GM19035 (cell line): ENCODE measurements around the gene CYFIP1.

Experiments
- ATAC-seq: cut with Tn5 transposase; IDR thresholded peaks from one replicate; pipeline ENCODE4 v1.9.1; 2021; ENCODE audit not compliant: unreplicated experiment

Gene CYFIP1

GRCh38 chr15:22950256-22950990 lies 29.7 kb downstream of the CYFIP1 start:
- ATAC-seq, result no peak

- peak; percentile 92 for ATAC-seq
Measured at GRCh38 chr15:22949074-22949547, 31.1 kb downstream of the CYFIP1 start.

- no peak for ATAC-seq
Measured at GRCh38 chr15:22948056-22948455, 32.1 kb downstream of the CYFIP1 start.

GRCh38 chr15:22947101-22948000 lies 32.8 kb downstream of the CYFIP1 start:
- no peak for ATAC-seq

- no peak for ATAC-seq
Measured at GRCh38 chr15:22945071-22945470, 35.1 kb downstream of the CYFIP1 start.

GRCh38 chr15:22944651-22945050 lies 35.5 kb downstream of the CYFIP1 start:
- no peak for ATAC-seq

- no peak for ATAC-seq
Measured at GRCh38 chr15:22942877-22943276, 37.3 kb downstream of the CYFIP1 start.

GRCh38 chr15:22942306-22942855 lies 37.8 kb downstream of the CYFIP1 start:
- no peak for ATAC-seq

- no peak for ATAC-seq
Measured at GRCh38 chr15:22941179-22941578, 39.0 kb downstream of the CYFIP1 start.

GRCh38 chr15:22939652-22940061 lies 40.5 kb downstream of the CYFIP1 start:
- ATAC-seq, result no peak

- ATAC-seq, result no peak
Measured at GRCh38 chr15:22939051-22939450, 41.1 kb downstream of the CYFIP1 start.

- ATAC-seq, result peak; percentile 86
Measured at GRCh38 chr15:22936577-22937472, 43.3 kb downstream of the CYFIP1 start.

- ATAC-seq, result no peak
Measured at GRCh38 chr15:22933641-22934061, 46.5 kb downstream of the CYFIP1 start.

- ATAC-seq, result no peak
Measured at GRCh38 chr15:22931784-22932536, 48.2 kb downstream of the CYFIP1 start.

- no peak for ATAC-seq
Measured at GRCh38 chr15:22930782-22931484, 49.2 kb downstream of the CYFIP1 start.

GRCh38 chr15:22927761-22928160 lies 52.4 kb downstream of the CYFIP1 start:
- no peak for ATAC-seq

GRCh38 chr15:22925875-22926274 lies 54.3 kb downstream of the CYFIP1 start:
- ATAC-seq, result no peak

- ATAC-seq, result no peak
Measured at GRCh38 chr15:22922003-22922402, 58.2 kb downstream of the CYFIP1 start.

- no peak for ATAC-seq
Measured at GRCh38 chr15:22919171-22919570, 61.0 kb downstream of the CYFIP1 start.
